Activated naive CD4-positive, alpha-beta T cell treated with anti-CD3 and anti-CD28 coated beads for 36 hours (primary cell): ENCODE results near the gene IVNS1ABP. TPM values are rescaled to one million over a fixed set of nuclear protein-coding genes. Genes with fewer than 3 reads are reported as not detected.
"Not testable (repeated sequence)": the region's sequence is repeated elsewhere in the genome, so short reads cannot be mapped to it uniquely, and the experiment has no call there.

Experiments used
- CTCF ChIA-PET: fragments of 350-600 bp; sonication (Branson Sonifier 250); formaldehyde crosslinking; loops from one replicate; lab custom pipeline; 2021; ENCODE audit warnings: antibody characterized with exemption; lab: Charles Lee
- DNase-seq: peaks from one replicate; pipeline ENCODE4 v3.0.0-alpha.2; 2020
- H3K27ac Mint-ChIP-seq: one replicate; pipeline ENCODE4 v1.8.0; 2021; ENCODE audit warnings: mild to moderate bottlenecking, mixed read lengths
- H3K27me3 Mint-ChIP-seq: one replicate; pipeline ENCODE4 v1.8.0; 2021; ENCODE audit warnings: low read depth, mixed read lengths
- H3K36me3 Mint-ChIP-seq: one replicate; pipeline ENCODE4 v1.8.0; 2021; ENCODE audit warnings: low read depth, mixed read lengths
- H3K4me1 Mint-ChIP-seq: one replicate; pipeline ENCODE4 v1.8.0; 2021; ENCODE audit warnings: low read depth, mixed read lengths
- H3K4me3 Mint-ChIP-seq: one replicate; pipeline ENCODE4 v1.8.0; 2021; ENCODE audit warnings: mild to moderate bottlenecking, moderate library complexity, mixed read lengths
- H3K9me3 Mint-ChIP-seq: one replicate; pipeline ENCODE4 v1.8.0; 2021; ENCODE audit warnings: mixed read lengths
- intact Hi-C: fragments of 100-400 bp; cut with micrococcal nuclease; formaldehyde crosslinking; loops from one replicate; pipeline ENCODE4 v1.15.1; 2023
- total RNA-seq, 2 experiments: library from RNA; stranded (reverse); gene quantifications; one replicate each; pipeline ENCODE4 v1.2.3, GENCODE V29; 2021

Gene IVNS1ABP
- total RNA-seq, result 100 to 1,000 TPM in 1 of 2 experiments, 10 to 100 TPM in 1; 97.3 to 100 TPM

DNA sequence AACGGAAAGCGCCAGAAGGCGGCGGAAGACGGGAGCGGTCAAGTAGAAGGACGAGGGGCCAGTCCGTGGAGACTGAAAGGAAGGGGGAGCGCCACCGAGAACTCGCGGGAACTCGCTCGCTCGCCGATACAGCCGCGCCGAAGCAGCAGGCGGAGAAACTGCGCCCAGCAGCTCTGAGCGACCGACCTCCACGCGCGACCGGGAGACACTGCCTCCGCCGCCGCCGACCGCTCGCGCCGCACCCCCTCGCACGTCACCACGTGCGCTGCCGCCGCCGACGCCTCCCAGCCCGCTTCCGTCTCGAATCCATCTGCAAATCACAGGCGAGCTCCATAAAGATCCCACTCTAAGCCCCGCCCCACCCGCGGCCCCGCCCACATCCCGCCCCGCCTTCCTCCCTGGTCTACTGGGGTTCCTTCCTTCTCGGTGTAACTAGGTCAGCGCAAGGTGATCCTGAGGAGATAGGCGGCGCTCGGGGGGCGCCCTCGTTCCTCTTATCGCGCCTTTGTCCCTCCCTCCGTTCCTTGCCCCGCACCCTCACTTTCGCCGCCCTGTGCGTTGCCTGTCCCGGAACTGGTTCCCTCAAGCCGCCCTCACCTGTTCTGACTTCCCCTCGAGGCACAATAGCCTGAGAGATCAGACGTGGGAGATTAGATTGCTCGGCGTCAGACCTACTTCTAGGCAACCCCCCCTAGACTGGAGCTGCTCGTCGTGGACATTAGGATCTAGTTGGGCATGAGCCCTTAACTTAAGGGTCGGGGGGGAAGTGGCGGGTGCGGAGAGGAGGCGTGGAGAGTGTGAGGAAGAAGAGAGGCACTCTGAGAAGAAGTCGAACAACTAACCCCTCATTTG is at the start of gene IVNS1ABP:
TSS of gene IVNS1ABP (minus strand) at position 210 of the 852 bp plus-strand sequence. CDS start 7,750 bp downstream, outside the sequence.
- Mint-ChIP-seq H3K4me1 (peaks cover 40% of the 10 kb centered on the region), H3K27me3 (no peaks in the 10 kb centered on the region), H3K27ac (peak within 1 kb of the TSS; percentile 94), H3K4me3 (peak within 1 kb of the TSS; percentile 92), H3K9me3 (peaks cover 2% of the 10 kb centered on the region), H3K36me3 (peaks cover 15% of the 10 kb centered on the region)
- CTCF ChIA-PET, result interaction anchor here (0.5 to 2.9 kb wide), 8 partner anchors 18 to 509 kb away, joined by 3 to 8 read pairs (median 4); no protein-coding TSS in a partner anchor
- intact Hi-C loops, result loop anchor here (1.0 to 10.0 kb wide), 22 partner anchors 22 to 1844 kb away; partner anchors contain the start of genes ARPC5, EDEM3, NIBAN1 and ODR4
- peak; percentile 95 for DNase-seq

DNA sequence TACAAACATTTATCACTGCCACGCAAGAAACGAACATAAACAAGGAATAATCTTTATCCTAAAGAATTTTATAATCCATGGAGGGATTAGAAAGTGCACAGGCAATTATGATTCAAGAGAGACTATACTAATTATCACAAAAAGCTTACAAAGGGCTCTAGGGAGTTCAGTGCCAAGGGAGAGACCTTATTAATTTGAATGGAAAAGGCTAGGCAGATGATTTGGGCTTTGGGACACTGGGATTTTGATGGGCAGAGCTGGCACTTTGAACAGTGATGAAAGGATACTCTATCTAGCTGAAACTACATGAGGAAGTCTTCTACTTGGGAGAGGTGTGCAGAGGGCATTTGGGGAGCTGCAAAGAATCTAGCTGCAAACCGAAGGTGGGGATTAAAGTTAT is 48.9 kb upstream of the IVNS1ABP start:
- no peak for DNase-seq
- H3K4me3 Mint-ChIP-seq, result no peak overlapping the region
- intact Hi-C loops, result no loop called here
- no peaks in the 10 kb centered on the region for H3K36me3 Mint-ChIP-seq
- H3K4me1 Mint-ChIP-seq, result no peaks in the 10 kb centered on the region
- CTCF ChIA-PET, result no interaction called here
- H3K27me3 Mint-ChIP-seq, result no peaks in the 10 kb centered on the region
- peaks cover 13% of the 10 kb centered on the region for H3K9me3 Mint-ChIP-seq
- no peak overlapping the region for H3K27ac Mint-ChIP-seq

DNA sequence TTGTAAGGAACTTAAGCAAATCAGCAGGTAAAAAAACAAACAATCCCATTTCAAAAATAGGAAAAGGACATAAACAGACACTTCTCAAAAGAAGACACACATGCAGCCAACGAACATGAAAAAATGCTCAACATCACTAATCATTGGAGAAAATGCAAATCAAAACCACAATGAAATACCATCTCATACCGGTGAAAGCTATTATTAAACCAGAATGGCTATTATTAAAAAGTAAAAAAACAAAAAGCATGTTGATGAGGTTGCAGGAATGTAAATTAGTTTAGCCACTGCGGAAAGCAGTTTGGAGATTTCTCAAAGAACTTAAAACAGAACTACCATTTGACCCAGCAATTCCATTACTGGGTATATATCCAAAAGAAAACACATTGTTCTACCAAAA is 47.5 kb upstream of the IVNS1ABP start:
- H3K4me3 Mint-ChIP-seq, DNase-seq, H3K36me3 Mint-ChIP-seq, CTCF ChIA-PET, H3K27me3 Mint-ChIP-seq, intact Hi-C loops, H3K27ac Mint-ChIP-seq, H3K4me1 Mint-ChIP-seq: not testable (repeated sequence)
- peaks cover 17% of the 10 kb centered on the region for H3K9me3 Mint-ChIP-seq

DNA sequence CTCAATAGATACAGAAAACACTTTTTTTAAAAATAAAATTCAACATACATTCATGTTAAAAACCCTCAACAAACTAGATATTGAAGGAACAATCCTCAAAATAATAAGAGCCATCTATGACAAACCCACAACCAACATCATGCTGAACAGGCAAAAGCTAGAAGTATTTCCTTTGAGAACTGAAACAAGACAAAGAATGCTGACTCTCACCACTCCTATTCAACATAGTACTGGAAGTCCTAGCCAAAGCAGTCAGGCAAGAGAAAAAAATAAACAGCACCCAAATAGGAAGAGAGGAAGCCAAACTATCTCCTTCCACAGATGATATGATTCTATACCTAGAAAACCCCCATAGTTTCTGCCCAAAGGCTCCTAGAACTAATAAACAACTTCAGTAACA is 46.2 kb upstream of the IVNS1ABP start:
- no peaks in the 10 kb centered on the region for H3K4me1 Mint-ChIP-seq
- H3K9me3 Mint-ChIP-seq, result peaks cover 17% of the 10 kb centered on the region
- intact Hi-C loops, result no loop called here
- H3K4me3 Mint-ChIP-seq, result no peak overlapping the region
- no peaks in the 10 kb centered on the region for H3K36me3 Mint-ChIP-seq
- CTCF ChIA-PET, result no interaction called here
- H3K27ac Mint-ChIP-seq, result no peak overlapping the region
- DNase-seq, result no peak
- no peaks in the 10 kb centered on the region for H3K27me3 Mint-ChIP-seq

DNA sequence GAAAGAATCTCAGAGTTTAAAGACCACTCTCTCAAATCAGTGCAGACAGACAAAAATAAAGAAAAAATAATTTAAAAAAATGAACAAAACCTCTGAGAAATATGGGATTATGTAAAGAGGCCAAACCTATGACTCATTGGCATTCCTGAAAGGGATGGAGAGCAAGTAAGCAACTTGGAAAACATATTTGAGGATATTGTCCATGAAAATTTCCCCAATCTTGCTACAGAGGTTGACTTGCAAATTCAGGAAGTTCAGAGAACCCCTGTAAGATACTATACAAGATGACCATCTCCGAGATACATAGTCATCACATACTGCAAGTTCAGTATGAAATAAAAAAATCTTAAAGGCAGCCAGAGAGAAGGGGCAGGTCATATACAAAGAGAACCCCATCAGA is 43.7 kb upstream of the IVNS1ABP start:
- DNase-seq, result no peak
- no peak overlapping the region for H3K4me3 Mint-ChIP-seq
- no peak overlapping the region for H3K27ac Mint-ChIP-seq
- intact Hi-C loops, result no loop called here
- no peaks in the 10 kb centered on the region for H3K36me3 Mint-ChIP-seq
- CTCF ChIA-PET, result no interaction called here
- no peaks in the 10 kb centered on the region for H3K27me3 Mint-ChIP-seq
- peaks cover 17% of the 10 kb centered on the region for H3K9me3 Mint-ChIP-seq
- H3K4me1 Mint-ChIP-seq, result no peaks in the 10 kb centered on the region

DNA sequence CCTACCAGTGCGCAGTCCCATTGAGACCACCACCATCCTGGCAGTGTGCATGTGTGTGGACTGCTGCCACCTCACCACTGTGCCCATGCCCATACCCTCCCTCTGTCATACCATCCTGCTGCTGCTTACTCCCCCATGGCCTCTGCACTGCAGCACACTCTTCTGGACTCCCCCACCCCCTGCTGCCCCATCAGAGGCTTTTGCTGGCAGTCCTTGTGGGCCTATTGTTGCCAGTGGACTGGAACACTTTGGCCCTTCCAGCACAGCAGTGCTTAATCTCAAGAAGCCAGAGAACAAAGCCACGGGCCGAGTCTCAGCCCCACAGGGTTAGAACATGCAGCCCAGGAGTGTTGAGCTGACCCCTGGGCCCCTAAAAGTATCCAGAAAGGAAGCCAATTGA is 41.9 kb upstream of the IVNS1ABP start:
- DNase-seq, result no peak
- Mint-ChIP-seq H3K4me1 (no peaks in the 10 kb centered on the region), H3K36me3 (no peaks in the 10 kb centered on the region), H3K4me3 (no peak overlapping the region), H3K27ac (no peak overlapping the region), H3K27me3 (no peaks in the 10 kb centered on the region), H3K9me3 (peaks cover 17% of the 10 kb centered on the region)
- intact Hi-C loops, result no loop called here
- CTCF ChIA-PET, result no interaction called here

DNA sequence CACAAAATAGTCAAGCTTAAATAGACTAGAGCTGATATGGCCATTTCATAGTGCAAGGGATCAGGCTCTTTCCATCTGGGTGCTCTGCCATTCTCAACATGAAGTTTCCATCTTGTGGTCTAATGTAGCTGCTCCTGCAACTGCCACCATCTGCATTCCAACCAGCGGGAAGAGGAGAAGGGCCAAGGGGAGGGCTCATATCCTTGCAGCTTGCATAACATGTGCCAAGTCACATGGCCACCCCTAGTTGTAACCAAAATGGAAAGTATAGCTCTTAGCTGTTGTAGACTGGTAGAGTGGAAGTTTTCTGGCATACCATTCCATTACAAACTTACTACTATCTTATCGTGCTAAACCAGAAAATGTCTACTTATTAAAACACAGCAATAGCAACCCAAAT is 38.9 kb upstream of the IVNS1ABP start:
- H3K36me3 Mint-ChIP-seq, result no peaks in the 10 kb centered on the region
- no peak overlapping the region for H3K4me3 Mint-ChIP-seq
- no peak overlapping the region for H3K27ac Mint-ChIP-seq
- DNase-seq, result no peak
- H3K4me1 Mint-ChIP-seq, result no peaks in the 10 kb centered on the region
- H3K9me3 Mint-ChIP-seq, result peaks cover 4% of the 10 kb centered on the region
- CTCF ChIA-PET, result interaction anchor here (0.6 kb wide), 2 partner anchors 90 to 118 kb away, joined by 3 read pairs; no protein-coding TSS in a partner anchor
- intact Hi-C loops, result no loop called here
- H3K27me3 Mint-ChIP-seq, result no peaks in the 10 kb centered on the region

DNA sequence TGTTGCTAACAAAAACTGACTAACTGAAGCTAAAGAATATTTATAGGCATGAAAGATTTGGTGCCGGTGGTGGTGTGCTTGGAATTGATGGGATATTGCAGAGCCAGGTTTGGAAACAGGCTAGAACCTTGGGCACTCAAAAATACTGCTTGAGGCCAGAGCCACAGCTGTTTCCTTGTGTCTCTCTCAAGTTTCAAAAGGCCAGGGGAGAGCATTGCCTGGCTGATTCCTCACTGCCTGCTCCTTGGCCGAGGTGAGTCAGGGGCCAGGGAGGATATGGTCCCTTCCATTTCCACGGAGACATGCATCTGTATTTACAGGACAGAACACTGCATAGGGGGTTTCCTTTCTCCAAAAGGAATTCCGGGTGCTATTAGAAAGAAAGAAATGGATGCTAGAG is 36.1 kb upstream of the IVNS1ABP start:
- no peak for DNase-seq
- H3K4me3 Mint-ChIP-seq, result no peak overlapping the region
- intact Hi-C loops, result no loop called here
- H3K9me3 Mint-ChIP-seq, result no peaks in the 10 kb centered on the region
- no peaks in the 10 kb centered on the region for H3K36me3 Mint-ChIP-seq
- no peaks in the 10 kb centered on the region for H3K27me3 Mint-ChIP-seq
- H3K27ac Mint-ChIP-seq, result no peak overlapping the region
- no peaks in the 10 kb centered on the region for H3K4me1 Mint-ChIP-seq
- CTCF ChIA-PET, result no interaction called here

DNA sequence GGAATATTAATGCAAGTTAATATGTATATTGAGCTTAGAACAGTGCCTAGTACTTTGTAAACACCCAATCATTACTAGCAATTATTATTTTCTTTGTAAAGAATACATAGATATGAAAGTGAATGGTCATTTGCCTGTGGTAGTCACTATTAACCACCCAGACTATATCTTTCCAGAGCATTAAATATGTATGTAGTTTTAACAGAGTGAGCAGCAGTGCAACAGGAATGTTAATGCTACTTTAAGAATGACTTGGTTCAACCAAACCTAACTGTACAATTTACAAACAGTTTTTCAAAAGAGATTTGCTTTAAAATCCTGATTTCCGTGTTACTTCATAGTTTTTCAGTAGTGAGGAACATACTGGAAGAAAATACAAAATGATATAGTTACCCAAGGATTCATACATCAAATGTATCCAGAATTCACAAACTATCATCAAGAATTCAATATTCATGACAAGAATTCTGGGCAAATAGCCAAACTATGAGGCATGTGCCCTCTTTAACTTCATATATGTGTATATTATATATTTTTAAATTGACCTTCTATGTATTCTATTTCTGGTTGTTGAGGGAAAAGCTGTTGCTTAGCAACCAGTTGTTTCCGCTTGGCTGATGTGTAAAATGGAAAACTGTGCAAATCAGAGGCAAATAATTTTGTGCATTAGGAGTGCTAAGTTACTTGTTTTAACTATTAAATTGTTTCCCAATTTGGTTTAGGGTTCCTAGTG is 34.9 kb upstream of the IVNS1ABP start:
- H3K4me3 Mint-ChIP-seq, result no peak overlapping the region
- no peaks in the 10 kb centered on the region for H3K27me3 Mint-ChIP-seq
- H3K36me3 Mint-ChIP-seq, result no peaks in the 10 kb centered on the region
- no peak for DNase-seq
- CTCF ChIA-PET, result no interaction called here
- intact Hi-C loops, result no loop called here
- no peaks in the 10 kb centered on the region for H3K4me1 Mint-ChIP-seq
- H3K27ac Mint-ChIP-seq, result no peak overlapping the region
- H3K9me3 Mint-ChIP-seq, result no peaks in the 10 kb centered on the region

DNA sequence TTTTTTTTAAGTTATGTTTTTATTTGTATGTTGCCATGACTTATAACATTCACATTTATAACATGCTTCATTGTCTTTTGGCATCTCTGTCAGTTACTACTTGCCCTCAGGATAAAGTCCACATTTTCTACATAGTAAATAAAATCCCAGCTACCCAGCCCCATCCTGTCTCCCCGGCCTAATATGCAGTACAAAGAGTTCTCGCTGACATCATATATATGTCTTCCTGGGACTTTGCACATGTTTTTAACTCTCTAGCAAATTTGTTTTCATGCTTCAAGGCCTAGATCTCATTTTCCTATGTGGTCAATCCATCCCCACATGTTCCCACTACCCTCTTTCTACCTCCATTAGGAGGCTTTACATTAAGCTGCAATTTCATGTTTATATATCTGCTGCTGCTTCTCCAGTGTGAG is 33.0 kb upstream of the IVNS1ABP start:
- Mint-ChIP-seq H3K4me3 (no peak overlapping the region), H3K9me3 (no peaks in the 10 kb centered on the region), H3K27me3 (no peaks in the 10 kb centered on the region), H3K4me1 (peaks cover 9% of the 10 kb centered on the region), H3K27ac (no peak overlapping the region), H3K36me3 (no peaks in the 10 kb centered on the region)
- no peak for DNase-seq
- CTCF ChIA-PET, result no interaction called here
- intact Hi-C loops, result no loop called here

DNA sequence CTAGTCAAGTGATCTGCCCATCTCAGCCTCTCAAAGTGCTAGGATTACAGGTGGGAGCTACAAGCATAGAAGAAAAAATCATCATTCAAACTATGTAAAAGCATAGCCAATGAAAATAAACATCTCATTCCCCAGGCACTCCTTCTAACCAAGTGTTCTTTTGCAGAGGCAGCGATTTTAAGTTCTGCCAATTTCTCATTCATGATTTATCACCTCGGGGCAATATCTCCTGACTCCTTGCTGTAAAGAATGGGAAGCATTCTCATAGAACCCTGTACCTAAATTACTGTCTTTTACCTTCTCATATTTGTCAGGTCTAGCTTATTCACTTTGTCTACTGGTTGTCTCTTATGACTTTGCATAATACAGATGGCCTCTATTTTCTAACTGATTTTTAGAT is 32.5 kb upstream of the IVNS1ABP start:
- no peak for DNase-seq

DNA sequence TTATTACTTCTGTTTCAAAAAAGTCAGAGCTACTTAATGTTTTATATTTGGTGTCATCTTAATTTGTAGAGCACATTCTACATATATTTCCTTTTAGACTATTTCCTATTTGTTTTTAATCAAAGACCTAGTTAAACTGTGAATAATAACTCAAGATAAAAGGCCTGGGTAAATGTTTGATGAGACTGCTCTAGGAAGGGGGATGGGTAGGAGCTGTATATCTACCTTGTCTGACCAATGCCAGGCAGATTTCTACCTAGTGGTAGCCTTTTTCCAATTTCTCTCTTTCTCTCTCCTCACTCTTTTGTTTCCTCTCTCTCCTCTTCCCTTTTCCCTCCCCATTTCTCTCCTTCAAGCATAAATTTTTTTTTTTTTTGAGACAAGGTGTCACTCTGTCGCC is 31.9 kb upstream of the IVNS1ABP start:
- no peaks in the 10 kb centered on the region for H3K9me3 Mint-ChIP-seq
- no peaks in the 10 kb centered on the region for H3K27me3 Mint-ChIP-seq
- CTCF ChIA-PET, result no interaction called here
- no peak overlapping the region for H3K4me3 Mint-ChIP-seq
- no peak for DNase-seq
- peaks cover 9% of the 10 kb centered on the region for H3K4me1 Mint-ChIP-seq
- H3K27ac Mint-ChIP-seq, result no peak overlapping the region
- intact Hi-C loops, result no loop called here
- H3K36me3 Mint-ChIP-seq, result no peaks in the 10 kb centered on the region

More for the DNA sequence above, 32.5 kb upstream of the IVNS1ABP start:
- Mint-ChIP-seq H3K27me3 (no peaks in the 10 kb centered on the region), H3K4me3 (no peak overlapping the region), H3K36me3 (no peaks in the 10 kb centered on the region), H3K27ac (no peak overlapping the region), H3K4me1 (peaks cover 9% of the 10 kb centered on the region), H3K9me3 (no peaks in the 10 kb centered on the region)
- CTCF ChIA-PET, result no interaction called here
- intact Hi-C loops, result no loop called here
